Hippocampal formation (tissue), 2 donors: Measurements from ENCODE around the gene VAV2.
A peak's percentile ranks its signal among the peaks of the same experiment; 100 is the strongest.
"Not testable (repeated sequence)": the region's sequence is repeated elsewhere in the genome, so short reads cannot be mapped to it uniquely, and the experiment has no call there.

Source experiments
- DNase-seq, 2 donors: peaks; one replicate each; lab custom pipeline; 2025; lab: John Stamatoyannopoulos, UW

VAV2 gene

DNA sequence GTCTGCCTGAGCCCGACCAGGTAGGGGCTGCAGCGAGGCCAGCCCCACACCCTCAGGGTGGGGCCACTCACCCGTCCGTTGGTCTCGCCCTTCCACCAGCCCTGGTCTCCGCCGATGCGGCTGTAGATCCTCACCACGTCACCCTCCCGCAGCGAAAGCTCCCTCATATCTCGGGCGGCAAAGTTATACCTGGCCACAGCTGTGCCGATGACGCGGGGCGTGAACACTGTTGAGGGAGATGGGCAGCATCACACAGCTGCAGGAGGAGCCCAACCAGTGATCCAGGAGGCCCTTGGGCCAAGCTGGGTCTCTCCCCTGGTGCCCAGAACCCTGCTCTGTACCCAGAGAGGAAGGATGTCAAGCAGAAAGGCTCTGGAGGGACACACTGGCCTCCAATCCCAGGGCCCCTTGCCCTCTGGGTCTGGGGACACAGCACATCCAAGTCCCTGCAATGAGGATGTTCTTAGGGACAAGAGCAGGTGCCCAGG, 223.7 kb downstream of the VAV2 start:
- DNase-seq = no peak

DNA sequence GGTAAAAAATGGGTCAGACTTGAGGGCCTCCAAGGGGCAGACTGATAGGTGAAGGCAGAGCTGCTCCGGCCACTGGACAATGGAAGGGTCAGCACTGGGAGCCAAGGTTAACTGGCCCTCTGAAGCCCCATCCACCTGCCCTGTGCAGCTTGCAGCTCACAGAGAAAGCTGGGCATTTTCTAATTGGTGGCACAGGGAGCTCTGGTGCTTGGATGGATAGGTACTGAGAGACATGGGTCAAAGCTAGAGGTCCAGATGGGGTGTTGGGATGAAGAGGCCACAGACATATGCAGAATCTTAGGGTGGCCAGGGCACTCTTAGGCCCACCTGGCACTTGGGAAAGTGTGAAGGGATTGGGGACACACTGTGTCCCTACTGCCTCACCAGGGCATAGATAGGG, 224.5 kb downstream of the VAV2 start:
- no peak for DNase-seq

DNA sequence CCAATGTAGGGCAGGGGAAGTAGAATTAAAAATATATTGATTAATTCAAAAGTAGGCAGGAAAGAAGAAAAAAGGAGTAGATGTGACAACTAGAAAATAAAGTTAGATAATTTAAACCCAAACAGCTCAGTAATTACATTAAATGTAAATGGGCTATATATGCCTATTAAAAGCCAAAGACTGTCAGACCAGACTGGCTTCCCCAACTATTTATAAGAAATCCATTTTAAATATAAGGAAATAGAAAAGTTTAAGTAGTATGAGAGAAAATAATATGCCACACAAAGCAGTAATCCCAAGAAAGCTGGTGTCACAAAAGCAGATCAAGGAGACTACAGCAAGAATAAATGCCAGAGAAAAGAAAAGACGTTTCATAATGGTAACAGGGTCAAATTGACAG, 225.1 kb downstream of the VAV2 start:
- no peak for DNase-seq

GRCh38 chr9:133766234-133766633, 225.9 kb downstream of the VAV2 start:
- DNase-seq = not testable (repeated sequence)

DNA sequence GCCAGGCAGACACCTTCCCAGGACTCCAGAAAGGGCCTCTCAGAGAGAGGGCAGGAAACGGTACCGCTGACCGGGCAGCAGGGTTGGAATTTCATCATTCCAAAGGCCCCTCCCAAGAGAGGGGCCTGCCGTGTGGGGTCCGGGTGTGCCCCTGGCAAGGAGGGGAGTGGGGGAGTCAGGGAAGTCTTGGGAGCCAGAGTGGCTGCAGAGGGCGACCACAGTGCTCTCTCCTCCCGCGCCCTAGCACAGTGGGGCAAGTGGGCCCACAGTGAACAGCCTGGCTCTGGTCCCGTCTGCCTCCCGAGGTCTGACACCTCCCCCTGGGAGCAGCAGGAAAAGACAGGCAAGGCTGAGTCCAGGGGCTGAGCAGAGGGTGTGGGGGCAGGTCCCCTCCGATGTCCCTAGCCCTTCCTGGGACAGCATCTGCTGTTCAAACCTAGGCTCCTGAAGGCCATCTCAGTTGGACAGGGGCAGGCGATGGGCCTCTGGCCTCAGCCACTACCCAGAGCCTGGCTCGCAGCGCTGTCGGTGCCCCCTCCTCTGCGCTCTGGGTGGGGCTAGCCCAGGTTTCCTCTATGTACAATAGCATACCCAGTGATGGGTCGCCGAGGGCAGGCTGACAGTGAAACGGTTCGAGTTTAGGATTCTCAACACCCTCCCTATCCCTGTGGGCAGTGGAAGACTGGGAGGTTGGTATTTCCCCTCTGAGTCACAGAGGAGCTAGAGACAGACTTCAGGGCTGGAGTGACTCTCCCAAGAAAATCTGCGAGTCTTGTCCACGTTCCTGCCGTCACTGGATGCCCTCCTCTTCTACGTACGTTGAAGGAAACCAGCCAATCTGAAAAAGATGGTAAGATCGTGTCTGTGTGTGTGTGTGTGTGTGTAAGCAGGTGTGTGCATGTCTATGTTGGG, 228.6 kb downstream of the VAV2 start:
- no peak for DNase-seq

- DNase-seq = no peak
These were observed 229.4 kb downstream of the VAV2 start for GRCh38 chr9:133762488-133763271.

GRCh38 chr9:133761641-133762248, 230.4 kb downstream of the VAV2 start:
- no peak for DNase-seq

DNA sequence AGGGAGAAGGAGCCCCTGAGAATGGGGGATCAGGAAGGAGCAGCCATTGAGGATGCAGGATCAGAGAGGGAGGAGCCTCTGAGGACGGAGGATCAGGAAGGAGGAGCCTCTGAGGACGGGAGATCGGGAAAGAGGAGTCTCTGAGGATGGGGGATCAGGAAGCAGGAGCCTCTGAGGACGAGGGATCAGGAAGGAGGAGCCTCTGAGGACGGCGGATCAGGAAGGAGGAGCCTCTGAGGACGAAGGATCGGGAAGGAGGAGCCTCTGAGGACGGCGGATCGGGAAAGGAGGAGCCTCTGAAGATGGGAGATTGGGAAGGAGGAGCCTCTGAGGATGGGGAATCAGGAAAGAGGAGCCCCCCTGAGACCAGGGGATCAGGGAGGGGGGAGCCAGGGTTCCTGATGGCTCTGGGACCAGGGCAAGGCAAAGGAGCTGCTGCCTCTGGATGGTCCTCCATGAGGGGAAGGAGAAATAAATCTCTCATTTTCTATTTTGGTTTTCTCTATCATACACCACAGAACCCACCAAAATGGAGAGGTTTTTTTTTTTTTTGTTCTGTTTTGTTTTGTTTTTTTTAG, 231.3 kb downstream of the VAV2 start:
- DNase-seq = no peak

DNA sequence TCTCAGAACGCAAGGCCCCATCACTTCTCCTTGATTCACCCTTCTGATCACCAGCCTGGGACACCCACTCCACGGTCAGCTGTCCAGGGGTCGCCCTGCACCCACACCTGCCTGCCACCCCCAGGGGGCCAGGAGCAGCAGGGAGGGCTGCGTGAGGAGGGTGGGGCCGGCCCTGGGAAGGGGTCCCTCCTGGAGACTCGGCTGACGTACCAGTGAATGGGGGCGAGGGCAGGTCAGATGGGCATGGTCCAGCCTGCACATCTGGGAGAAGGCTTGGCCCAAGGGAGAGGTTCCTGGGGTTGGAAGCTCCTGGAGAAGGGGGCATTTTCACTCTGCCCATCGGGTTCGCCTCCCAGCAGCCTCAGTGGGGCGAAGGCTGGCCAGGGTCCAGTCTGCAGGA, 232.2 kb downstream of the VAV2 start:
- DNase-seq = no peak

DNA sequence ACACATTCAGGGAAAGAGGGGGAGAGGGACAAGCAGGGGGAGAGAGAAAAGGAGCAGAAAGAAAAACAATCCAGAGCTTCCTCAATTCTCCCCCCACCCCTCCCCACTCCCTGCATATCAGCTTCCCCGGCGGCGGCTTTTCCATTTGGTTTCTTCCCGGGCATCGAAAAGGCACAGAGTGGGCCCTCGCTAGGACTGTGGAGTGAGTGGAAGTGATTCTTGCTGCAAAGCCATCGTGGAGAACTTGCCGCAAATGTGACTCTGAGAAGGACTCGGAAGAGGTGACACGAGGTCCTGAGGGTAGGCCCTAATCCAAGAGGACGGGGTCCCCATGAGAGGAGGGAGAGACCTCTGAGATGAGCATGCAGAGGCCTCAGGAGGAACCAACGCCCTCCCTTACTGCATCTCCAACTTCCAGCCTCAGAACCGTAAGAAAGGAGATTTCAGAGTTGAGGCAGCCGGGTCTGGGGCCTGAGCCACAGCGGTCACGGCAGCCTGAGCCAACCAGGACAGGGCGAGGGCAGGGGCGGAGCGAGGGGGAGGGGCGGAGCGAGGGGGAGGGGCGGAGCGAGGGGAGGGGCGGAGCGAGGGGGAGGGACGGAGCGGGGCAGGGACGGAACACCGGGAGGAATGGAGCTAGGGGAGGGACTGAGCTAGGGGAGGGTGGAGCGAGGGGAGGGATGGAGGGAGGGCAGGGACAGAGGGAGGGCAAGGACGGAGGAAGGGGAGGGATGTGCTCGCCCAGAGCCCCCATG, 232.8 kb downstream of the VAV2 start:
- no peak for DNase-seq

DNA sequence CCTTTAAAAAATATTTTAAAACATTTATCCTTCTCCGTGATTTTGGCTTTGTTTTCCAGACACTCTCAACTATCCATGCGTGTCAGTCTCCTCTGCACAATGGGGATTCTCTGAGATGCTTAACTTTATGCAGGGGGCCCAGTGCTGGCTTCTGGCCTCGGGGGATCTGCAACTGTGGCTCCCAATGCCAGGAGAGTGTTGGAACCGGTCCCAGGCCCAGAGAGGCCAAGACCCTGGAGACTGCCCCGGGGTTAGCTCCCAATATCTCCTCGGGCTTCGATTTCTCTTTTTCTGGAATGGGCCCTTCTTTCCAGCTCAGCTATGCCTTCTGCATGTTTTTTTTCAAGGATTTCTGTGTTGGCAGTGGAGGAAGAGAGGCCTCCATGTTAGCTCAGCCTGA, 233.9 kb downstream of the VAV2 start:
- DNase-seq = no peak

- DNase-seq = no peak
These were observed 237.4 kb downstream of the VAV2 start for GRCh38 chr9:133754688-133755227.

DNA sequence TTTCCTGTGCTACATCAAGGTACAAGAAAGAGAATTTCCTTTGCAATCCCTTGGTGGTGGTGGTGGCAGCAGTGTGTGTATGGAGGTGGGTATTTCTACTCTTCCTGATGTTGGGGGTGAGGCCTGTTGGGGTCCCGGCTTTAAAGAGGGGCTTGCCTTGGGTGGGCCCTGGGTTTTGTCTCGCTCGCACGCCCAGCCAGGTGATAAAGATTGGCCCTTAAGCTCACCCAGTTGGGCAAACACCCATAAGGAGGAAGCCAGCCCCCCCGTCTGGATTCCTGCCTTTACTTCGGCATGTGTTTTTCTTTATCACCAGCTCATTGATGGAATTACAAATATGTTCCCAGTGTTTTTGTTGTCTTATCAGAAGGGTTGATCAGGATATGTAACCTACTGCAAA, 237.9 kb downstream of the VAV2 start:
- no peak for DNase-seq

DNA sequence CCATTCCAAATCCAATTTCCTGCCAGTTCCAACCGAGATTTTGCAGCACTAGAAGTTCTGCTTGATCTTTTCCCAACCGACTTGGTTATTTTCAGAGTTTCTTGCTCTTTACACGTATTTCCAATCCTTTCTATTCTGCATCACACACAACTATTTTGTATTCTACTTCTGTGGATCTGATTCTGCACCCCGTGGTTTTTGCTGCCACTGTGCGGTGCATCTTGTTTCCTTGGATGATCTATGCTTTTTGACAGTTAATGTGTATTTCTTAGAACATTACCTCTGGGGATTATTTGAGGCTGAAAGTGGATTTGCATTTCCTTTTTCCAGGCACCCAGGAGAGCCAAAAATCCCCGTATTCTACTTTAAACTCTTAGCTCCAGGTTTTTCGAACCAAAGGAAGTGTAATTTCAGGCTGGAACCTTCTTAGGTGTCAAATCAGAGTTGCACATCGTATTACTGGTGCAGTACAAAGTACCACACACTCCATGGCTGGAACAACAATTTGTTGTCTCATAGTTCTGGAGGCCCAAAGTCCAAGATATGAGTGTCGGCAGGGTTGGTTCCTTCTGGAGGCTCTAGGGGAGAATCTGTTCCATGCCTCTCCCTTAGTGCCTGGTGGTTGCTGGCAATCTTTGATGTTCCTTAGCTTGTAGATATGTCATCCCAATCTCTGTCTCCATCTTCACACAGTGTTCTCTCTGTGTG, 239.2 kb downstream of the VAV2 start:
- DNase-seq = no peak

DNA sequence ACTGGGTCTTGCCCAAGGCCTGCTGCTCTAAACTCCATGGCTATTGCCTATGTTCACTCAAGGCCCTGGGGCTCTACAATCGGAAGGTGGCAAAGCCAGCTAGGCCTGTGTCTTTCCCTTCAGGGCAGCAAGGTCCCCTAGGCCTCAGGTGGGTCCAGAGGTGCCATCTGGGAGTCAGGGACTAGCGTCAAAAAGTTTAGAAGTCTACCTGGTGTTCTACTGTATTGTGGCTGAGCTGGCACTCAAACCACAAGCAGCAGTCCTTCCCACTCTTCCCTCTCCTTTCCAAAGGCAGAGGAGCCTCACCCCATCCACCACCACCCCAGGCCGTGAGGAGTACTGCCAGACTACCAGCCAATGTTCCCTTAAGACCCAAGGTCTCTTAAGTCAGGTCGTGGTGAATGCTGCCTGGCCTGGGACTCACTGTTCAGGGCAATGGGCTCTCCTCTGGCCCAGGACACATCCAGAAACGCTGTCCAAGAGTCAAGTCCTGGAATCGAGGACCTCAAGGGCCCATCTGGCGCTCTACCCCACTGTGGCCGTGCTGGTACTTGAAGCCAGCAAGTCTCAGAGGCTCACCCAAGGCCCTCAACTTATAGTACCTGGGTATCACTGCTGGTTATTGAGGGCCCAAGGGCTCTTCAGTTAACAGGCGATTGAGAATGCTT, 241.0 kb downstream of the VAV2 start:
- no peak for DNase-seq

GRCh38 chr9:133747309-133747708, 244.8 kb downstream of the VAV2 start:
- DNase-seq = no peak

DNA sequence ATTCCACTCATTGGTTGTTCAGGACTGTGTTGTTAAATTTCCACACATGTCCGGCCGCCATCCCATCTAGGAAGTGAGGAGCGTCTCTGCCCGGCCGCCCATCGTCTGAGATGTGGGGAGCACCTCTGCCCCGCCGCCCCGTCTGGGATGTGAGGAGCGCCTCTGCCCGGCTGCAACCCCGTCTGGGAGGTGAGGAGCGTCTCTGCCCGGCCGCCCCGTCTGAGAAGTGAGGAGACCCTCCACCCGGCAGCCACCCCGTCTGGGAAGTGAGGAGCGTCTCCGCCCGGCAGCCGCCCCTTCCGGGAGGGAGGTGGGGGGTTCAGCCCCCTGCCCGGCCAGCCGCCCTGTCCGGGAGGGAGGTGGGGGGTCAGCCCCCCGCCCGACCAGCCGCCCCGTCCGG, 247.6 kb downstream of the VAV2 start:
- not testable (repeated sequence) for DNase-seq

DNA sequence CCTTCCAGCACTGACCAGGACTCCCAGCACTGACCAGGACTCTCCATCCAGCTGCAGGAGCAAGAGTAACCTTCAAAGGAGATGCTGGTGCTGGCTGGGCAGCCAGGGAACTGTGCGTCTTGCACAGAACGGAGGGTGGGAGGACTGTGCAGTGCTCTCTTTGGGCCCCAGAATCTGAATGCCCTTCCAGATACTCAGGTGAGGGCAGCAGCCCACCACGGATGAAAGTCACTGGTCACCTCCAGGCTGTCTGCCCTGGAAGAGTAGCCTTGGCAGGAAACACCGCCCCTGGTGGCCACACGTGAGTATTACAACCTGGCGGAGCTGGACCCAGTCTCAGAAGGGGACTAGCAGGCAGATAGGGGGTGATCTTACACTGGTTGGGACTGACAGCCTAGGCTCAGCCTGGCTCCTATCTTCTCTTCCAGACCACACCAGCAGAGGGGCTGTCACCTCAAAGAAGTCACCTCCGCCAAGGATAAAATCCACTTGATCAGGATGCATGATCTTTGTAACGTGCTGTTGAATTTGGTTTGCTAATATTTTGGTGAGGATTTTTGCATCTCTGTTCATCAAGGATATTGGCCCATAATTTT, 249.2 kb downstream of the VAV2 start:
- DNase-seq = peak; percentile 30 to 63

DNA sequence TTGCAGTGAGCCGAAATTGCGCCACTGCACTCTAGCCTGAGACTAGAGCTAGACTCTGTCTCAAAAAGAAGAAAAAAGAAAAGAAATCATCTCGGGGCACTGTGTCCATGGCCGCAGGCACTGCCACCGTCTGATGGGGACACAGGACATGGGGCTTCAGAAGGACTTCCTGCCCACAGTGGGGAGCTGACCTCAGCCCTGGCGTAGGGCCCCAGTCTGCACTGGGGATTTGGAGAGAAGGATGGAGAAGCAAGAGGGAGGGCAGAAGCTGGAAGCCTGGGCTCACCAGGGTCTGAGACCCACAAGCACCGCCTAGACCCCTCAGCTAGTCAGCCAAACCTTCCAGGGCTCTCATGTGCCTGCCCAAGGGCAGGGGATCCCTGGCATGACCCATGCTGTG, 249.9 kb downstream of the VAV2 start:
- no peak for DNase-seq

DNA sequence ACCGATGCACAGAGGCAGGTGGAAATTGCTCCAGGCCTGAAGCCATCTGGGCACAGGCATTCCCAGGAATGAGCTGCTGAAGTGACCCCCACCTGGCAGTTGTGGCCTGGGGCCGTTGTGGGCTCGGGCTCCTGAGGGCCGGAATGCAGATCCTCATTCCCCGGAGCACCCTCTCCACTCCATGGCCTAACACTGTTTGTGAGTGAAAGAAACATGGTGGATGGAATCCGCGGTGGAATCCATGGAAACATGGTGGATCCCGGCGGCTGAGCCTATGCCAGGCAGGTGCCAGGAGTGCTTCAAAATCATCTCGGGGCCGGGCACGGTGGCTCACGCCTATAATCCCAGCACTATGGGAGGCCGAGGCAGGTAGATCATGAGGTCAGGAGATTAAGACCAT, 250.4 kb downstream of the VAV2 start:
- no peak for DNase-seq
